HG03342 (cell line): ENCODE data around the gene BMPR1A.
A peak's percentile ranks its signal among the peaks of the same experiment; 100 is the strongest.

ENCODE experiments used
- ATAC-seq: cut with Tn5 transposase; IDR thresholded peaks from one replicate; pipeline ENCODE4 v1.9.1; 2021; ENCODE audit warnings: mild to moderate bottlenecking, moderate library complexity; ENCODE audit not compliant: unreplicated experiment

Gene BMPR1A

GRCh38 chr10:86870679-86871078, 114.3 kb downstream of the BMPR1A start:
- no peak for ATAC-seq

GRCh38 chr10:86871563-86872183, 115.3 kb downstream of the BMPR1A start:
- no peak for ATAC-seq

DNA sequence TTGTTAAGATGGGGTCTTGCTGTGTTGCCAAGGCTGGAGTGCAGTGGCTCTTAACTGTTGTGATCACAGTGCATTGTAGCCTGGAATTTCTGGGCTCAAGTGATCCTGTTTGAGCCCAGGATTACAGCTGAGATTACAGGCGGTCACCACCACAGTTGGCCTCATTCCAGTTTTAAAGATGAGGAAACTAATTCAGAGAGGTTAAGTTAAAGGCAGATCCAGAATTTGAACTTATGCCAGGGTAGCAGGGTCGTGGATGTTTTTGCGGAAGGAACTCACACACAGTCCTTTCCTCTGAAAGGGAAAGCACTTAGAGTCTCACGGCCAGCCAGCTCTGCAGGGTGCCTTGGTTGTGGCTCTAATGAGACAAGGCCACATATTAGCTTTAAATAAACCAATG, 116.3 kb downstream of the BMPR1A start:
- ATAC-seq, result no peak

DNA sequence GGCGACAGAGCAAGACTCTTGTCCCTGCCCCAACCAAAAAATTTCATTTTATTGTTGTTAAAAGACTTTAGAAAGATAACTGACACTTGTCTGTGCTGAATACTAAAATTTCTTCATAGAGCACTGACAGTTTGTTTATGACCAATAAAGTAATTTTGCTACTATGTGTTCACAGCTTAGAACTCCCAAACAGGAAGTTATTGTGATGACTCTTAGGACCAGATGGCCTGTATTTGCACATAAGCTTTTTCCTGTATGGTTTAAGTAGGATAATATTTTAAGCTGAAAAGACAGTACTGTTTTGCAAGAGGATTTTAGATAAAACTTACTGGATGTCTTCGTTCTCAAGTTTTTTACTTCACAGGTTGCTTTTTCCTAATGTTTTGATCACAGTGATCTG, 120.3 kb downstream of the BMPR1A start:
- no peak for ATAC-seq

DNA sequence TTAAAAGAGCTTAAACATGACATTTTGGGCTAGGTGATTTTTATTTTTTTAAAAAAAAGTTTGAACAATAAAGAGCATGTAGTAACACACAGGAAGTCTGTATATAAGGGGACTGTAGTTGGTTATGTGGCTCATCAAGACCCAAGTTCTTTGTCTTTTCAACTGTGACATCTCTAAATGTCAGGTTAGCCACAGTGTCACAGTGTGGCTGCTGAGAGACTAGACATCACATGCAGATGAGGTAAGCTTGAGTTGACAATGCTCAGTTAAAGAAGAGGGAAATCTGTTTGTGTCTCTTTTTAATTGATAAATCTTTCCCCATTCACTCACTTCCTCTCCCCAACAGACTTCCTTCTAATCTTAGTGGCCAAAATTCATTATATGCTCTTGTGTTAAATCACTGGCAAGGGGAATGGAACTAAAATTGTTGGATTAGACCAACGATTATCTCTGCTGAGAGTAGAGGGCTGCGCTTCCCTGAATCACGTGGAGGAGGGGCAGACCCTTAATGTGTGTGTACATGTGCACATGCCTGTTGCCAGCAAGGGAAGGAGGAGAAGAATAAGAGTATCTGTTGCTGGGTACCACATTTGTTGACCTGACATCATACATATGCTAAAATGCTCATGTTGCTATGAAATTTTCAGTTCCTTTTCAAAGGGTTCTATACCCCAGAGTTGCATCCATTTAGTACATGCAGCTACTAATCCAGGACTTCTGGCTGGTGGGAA, 122.7 kb downstream of the BMPR1A start:
- ATAC-seq, result peak; percentile 74

- no peak for ATAC-seq
These were observed 124.6 kb downstream of the BMPR1A start for GRCh38 chr10:86880971-86881370.

DNA sequence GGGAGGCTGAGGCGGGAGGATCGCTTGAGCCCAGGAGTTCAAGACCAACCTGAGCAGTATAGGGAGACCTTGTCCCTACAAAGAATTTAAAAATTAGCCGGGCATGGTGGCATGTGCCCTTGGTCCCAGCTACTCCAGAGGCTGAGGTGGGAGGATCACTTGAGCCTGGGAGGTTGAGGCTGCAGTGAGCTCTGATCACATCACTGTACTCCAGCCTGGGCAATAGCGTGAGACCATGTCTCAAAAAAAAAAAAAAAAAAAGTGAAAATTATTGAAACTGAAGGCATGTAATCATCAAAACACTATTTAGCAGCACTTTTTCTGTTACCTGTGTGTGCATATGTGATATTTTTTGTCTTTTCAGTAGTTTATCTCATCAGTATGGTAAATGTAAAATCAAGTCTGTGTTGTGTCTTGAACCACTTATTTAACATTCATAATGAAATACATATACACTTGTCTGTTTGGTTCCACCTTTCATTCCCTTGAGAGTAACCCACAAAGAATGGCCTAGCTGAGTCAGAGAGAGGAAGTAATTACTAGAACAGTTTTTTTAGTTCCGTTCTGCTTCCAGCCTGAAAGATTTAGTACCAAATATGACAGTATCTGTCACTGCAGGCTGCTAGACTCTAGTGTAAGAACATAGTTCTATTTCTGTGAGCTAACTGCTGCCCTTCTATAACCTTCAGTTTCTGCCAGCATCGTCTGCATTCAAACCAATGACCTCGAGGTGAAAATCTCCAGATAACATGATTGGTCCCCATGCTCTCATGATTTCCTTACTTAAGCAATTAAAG, 132.4 kb downstream of the BMPR1A start:
- peak; percentile 98 for ATAC-seq

GRCh38 chr10:86889997-86890396, 133.6 kb downstream of the BMPR1A start:
- ATAC-seq, result no peak

DNA sequence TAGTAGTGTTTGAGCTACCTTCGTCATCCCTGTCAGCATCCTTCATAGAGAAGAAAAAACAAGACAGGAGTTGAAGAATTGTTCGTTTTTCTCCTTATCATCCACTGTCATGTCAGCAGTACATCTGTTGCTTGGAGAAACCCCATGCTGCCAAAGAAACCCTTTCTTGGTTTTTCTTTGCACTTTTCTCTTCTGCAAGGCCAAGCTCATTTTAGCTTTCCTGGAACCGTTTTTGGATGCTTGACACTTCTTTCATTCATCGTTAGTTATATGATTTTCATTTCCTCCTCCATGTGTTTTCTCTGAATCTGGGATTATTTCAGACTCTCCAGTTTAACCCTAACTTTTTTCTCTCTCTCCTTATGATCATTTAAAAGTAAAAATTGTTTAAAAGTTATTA, 142.1 kb downstream of the BMPR1A start:
- no peak for ATAC-seq

GRCh38 chr10:86899132-86899531, 142.7 kb downstream of the BMPR1A start:
- no peak for ATAC-seq

DNA sequence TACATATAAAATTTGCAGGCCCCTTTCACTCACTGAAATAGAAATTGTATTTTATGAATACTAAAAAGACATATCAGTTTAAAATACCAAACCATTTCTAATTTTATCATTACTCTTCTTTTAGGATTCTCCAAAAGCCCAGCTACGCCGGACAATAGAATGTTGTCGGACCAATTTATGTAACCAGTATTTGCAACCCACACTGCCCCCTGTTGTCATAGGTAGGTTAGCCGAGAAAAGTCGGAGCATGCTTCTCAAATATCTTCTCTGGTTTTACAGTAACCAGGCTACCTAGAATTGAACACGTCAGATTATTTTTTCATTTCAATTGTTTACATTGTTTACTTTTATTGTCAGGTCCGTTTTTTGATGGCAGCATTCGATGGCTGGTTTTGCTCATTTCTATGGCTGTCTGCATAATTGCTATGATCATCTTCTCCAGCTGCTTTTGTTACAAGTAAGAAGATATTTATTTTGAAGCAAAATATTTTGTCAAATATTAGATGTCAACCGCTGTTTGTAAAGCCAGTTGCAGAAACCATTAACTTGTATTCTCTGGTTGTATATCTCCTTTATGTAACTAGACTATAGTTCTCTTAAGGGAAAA, 143.4 kb downstream of the BMPR1A start:
- ATAC-seq, result no peak

DNA sequence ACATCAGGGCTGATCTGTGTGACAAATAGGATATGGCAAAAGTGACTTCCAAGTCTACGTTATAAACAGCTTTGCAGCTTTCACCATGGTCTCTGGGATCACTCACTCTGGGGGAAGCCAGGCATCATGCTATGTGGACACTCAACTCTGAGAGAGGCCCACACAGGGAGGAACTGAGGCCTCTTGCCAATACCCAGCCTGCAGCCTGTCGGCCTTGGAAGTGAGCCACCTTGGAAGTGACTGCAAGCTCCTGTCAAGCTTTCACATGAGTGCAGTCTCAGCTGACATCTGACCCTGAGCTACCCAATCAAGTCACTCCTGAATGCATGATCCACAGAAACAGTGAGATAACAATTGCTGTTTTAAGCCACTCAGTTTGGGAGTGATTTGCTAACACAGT, 144.5 kb downstream of the BMPR1A start:
- ATAC-seq, result no peak

- no peak for ATAC-seq
These were observed 148.2 kb downstream of the BMPR1A start for GRCh38 chr10:86904600-86904999.

- ATAC-seq, result no peak
These were observed 149.0 kb downstream of the BMPR1A start for GRCh38 chr10:86905429-86905828.

DNA sequence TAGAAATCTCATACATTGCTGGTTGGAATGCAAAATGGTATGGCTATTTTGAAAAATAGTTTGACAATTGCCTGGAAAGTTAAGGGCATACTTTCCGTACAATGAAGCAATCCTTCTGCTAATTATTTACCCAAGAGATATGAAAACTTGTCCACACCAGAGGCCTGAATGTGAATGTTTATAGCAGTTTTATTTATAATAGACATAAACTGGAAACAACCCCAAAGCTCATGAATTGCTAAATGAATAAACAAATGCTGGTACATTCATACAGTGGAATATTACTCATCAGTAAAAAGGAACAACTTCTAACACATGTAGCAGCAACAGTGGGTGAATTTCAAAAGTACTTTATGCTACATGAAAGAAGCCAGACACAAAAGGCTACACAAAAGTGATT, 158.3 kb downstream of the BMPR1A start:
- no peak for ATAC-seq

- no peak for ATAC-seq
These were observed 161.6 kb downstream of the BMPR1A start for GRCh38 chr10:86918022-86918471.

GRCh38 chr10:86922553-86922961, 166.1 kb downstream of the BMPR1A start:
- no peak for ATAC-seq

GRCh38 chr10:86929468-86930380, 173.3 kb downstream of the BMPR1A start:
- no peak for ATAC-seq

DNA sequence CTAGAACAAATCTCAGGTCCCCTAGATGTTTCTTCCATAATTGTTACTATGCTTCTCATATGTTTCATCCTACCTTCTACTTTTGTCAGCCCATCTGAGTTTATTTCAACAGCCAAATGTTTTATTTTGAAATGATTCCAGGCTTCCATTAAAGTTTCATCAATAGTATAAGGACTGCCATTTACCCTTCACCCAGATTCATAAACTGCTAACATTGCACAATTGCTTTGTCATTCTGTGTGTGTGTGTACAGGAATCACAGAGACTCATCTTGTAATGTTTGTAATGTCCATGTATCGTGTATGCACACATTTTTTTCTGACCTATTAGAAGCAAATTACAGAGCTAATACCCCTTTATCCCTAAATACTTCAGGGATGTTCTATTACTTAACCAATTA, 175.5 kb downstream of the BMPR1A start:
- no peak for ATAC-seq

DNA sequence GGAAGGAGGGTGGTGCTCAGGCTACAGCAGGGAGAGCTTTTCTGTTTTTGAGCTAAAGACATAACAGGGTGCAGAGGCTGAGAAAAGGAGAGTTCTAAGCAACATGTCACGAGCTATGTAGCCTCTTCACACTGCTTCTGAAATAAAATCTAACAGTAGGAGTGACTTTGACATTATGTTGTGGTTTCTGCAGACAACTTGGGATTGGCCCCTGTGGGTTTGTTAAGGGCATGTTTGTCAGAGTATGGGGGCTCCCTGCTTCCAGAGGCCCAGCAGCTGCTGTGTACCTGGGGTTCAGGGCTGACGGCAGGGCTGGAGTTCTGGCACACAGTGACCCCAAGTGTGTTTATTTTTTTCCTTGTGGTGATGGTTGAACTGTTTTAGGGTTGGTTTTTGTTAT, 176.3 kb downstream of the BMPR1A start:
- no peak for ATAC-seq
